ENCODE measurements around the gene IBSP. TPM values are rescaled to one million over a fixed set of nuclear protein-coding genes. Genes with fewer than 3 reads are reported as not detected.

Gene IBSP, protein sequence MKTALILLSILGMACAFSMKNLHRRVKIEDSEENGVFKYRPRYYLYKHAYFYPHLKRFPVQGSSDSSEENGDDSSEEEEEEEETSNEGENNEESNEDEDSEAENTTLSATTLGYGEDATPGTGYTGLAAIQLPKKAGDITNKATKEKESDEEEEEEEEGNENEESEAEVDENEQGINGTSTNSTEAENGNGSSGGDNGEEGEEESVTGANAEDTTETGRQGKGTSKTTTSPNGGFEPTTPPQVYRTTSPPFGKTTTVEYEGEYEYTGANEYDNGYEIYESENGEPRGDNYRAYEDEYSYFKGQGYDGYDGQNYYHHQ
- not detected in 2 replicates for total RNA-seq

DNA sequence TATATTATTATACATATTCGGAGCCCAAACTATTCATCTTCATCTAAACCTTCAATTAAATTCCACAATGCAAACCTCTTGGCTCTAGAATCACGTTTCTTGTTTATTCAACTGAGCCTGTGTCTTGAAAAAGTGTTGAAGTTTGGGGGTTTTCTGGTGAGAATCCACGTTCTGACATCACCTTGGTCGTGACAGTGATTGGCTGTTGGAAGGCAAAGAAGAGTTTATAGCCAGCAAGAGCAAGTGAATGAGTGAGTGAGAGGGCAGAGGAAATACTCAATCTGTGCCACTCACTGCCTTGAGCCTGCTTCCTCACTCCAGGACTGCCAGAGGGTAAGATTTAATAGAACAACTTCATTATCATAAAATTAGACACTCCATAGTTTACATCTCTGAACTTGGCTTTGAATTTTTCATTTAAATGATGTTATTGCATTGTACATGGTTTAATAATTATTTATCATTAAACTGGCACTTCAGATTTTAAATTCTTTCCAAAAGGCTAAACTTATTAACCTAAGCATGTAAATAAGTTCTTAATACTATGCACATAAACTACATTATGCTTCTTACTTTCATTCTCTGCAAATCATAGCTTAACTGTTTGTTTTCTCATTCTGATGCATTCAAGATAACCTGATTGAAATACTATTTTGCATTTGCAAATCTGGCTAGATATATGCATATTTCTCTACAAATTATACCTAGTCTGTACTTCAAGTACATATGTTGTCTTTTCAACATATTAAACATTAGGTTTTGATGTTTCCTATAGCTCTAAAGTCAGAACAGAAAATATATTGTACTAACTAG, at the start of gene IBSP:
IBSP (plus strand) TSS at position 254 of the 813 bp plus-strand sequence. CDS start 2,808 bp downstream, outside the sequence.
- no peak for DNase-seq (ENCODE audit: low read depth in 2 of 2)

DNA sequence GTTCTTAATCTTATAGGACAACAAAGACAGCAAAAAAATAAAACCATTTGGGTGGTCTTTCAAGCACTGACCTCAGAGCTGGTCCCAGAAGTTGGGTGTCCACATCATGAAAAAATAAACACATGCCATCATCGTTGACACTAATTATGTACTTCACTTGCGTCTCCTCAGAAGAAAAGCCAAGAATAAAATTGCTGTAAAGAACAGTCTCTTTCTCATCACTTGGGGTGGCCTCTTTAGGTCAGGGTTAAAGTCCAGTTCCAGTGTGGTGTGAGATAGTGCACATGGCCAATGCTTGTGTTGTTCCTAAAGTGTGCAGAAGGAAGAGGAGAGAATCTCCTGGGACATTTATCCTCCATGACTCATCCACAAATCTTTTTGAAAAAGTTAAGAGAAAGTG, 49.5 kb upstream of the IBSP start:
- no peak for DNase-seq (ENCODE audit: low read depth in 2 of 2)

DNA sequence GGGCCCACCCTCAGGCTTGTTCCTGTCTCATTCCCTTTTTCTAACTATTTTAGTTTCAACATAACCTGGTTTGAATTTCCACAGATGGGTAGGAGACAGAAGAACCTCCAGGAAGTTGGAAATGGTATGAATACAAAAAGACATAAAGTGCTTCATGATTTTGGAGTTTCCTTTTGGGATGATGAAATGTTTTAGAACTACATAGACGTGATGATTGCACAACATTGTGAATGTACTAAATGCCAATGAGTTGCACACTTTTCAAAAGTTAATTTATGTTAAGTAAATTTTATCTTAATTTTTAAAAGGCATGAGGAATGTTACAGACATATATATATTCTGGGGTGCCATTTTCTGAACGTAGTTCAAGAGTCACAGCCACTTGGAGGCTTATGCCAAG, 41.1 kb upstream of the IBSP start:
- DNase-seq (ENCODE audit: low read depth in 2 of 2), result no peak

DNA sequence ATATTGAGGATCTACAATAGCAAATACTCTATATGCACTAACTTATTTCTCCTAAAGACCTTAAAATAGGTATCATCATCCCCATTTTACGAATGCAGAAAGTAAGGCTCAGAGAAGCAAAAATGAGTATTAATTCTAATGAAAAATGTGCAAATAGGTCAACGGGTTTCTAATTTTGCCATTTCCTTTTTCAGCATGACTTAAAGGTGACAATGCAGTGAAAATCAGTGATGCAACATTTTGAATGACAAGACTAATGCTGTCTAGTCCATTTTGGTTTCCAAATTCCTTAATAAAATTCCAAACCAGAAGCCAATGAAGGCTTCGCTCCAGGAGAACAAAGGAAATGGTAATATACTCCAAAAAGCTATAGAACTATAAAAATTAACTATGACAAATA, 37.0 kb upstream of the IBSP start:
- no peak for DNase-seq (ENCODE audit: low read depth in 2 of 2)

DNA sequence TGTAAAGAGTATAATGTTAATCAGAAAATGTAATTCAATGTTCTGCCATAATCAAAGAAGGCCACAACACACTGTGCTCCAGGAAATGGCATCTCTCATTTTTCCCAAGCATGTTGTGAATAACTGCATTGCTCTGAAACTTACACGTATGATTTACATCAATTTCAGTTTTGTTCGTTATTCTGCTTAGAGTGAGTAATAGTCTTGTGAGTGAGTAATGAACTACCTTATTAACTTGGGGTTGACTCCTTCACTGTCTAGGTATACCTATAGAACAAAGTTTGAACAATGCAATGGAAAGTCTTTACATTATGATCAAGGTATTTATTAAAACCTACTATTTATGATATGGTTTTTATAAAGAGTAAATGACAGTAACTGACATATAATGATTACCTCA, 17.8 kb upstream of the IBSP start:
- no peak for DNase-seq (ENCODE audit: low read depth in 2 of 2)

DNA sequence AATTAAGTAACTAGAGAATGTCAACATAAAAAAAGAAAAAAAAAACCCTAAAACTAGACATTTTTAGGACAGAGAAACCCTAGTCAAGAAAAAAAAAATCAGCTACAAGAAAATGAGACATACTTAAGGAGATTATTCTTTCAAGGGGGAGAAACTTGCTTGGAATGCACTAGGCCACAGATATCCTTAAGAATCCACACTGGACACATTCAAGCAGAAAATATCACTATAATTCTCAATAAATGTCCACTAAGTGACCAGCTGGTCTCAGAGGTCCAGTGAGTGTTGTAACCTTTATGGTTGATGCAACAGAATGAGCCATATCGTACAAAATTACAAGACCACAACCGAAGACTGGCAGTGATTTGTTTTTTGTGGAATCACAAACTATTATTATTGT, 15.6 kb upstream of the IBSP start:
- DNase-seq (ENCODE audit: low read depth in 2 of 2), result no peak

DNA sequence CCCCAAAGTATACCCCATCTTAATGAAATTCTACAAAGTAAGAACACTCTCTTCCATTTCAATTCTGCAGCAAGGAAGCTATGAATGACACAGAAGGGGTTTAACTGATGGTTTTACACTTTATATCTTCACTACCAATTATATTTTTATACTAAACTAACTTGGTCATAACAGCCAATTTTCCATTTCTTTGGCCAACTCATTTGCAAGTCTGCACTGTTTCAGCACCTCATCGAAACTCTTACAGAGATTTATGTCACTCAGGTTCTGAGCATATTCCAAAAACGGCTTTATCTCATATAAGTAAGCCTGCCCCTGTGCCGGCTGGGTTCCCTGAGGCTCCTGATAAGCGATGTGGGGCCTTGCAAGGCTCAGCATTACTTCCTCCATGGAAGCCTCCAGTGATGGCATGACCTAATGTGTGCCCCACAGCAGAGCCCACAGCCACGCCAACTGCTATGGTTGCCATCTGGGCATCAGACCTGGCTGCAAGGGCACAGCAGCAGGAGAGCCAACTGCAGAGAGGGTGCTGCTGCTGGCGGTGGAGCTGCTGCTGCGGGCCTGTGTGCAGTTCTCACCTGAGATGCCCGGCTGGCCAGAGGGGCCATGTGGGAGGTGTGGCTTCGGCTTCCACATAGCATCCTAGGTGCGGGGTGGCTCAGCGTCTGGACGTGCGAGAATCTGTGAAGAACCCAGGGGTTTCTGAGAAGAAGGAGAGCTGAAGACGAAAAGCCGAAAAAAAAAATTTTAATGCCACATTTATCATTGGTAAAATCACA, 13.4 kb upstream of the IBSP start:
- no peak for DNase-seq (ENCODE audit: low read depth in 2 of 2)

DNA sequence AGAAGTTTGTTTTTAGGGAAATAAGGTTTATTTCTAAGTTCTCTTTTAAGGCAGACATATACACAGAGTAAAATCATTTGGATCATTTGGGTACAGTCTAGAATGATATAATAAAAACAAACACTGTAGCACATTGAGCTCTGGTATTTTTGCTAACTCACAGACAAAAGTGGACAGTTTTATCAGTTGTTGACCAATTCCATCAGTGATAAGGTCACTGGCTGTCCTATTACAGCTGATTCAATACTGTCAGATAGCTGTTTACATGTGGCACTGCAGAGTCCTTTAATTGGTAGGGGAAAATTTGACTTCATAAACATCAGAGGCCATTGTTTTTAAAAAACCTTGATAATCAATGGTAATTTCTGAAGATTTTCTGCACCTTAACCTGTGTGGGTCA, 3.5 kb downstream of the IBSP start:
- DNase-seq (ENCODE audit: low read depth in 2 of 2), result no peak

DNA sequence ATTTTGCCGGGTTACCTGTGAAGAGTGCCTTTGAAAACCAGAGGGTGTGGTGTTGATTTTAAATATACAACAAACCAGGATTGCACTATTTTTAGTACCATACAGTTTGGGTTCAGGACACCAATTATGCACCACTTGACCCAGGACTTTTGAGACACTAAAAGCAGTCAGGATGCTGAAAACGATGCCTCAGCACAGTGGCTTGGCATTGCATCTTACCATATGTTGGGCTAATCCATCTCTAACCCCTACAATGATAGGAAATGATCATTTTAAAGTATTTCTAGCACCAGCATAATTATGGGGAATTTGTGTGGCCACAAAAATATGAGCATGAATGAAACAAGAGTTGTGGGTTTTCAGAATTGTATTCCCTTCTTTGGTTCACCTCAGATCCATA, 4.1 kb downstream of the IBSP start:
- no peak for DNase-seq (ENCODE audit: low read depth in 2 of 2)

DNA sequence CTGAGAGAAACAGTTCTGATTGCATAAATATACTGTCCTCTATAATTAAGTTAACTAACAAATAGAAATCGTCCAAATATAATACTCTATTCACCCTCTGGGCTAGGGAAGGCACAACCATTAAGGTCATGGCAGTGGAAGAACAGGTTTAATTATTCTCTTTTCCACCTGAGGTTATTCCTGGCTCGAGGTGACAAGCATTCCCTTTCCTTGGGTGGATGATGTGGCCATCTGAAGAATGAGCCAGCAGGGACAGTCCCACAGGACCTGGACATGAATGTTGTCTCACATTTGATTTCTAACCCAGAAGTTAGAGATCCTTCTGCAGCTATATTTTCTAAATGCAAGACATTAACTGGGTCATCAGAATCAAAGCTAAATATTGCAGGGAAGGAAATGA, 5.5 kb downstream of the IBSP start:
- no peak for DNase-seq (ENCODE audit: low read depth in 2 of 2)

DNA sequence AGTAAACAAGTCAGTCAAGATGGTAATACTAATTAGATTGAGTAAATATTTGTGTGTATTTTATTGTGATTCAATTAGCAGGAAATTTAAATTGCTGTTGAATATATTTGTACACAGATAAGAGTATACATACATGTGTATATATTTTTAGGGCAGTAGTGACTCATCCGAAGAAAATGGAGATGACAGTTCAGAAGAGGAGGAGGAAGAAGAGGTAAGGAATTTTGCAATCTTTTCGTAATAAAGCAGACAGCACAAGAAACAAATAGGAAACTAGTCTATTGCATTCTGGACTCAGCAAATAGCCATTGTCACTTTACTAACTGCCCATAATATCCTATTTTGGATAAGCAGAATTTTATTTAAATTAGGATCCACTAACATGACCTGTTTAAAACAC, 6.6 kb downstream of the IBSP start:
- no peak for DNase-seq (ENCODE audit: low read depth in 2 of 2)

DNA sequence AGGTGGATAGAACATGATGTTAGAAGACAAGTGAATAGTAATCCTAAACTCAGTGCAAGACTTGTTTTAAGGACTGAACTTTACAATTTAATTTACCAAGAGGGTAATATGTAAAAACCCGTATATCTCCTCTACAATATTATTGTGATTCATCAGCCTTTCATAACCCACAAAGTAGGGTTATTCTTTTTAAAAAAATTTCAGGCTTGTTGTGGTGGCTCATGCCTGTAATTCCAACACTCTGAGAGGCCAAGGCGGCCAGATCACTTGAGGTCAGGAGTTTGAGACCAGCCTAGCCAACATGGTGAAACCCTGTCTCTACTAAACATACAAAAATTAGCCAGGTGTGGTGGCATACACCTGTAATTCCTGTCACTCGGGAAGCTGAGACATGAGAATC, 7.2 kb downstream of the IBSP start:
- no peak for DNase-seq (ENCODE audit: low read depth in 2 of 2)

DNA sequence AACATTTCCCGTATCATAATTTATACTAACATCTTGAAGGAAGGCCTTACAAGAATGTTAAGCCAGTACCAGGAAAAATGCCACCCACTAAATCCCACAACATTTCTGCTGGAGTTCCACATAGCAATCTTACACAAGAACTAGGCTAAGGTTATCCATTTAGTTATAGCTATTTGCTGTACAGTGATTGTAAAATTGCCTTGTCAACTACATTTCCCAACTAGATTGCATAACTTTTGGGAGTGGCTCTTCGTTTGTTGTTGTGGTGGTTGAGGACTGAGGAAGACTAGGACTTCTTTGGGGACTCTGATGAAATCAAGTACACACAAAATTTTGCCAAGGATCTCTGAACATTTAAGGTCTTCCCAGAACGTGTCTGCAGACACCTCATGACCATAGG, 8.0 kb downstream of the IBSP start:
- no peak for DNase-seq (ENCODE audit: low read depth in 2 of 2)

DNA sequence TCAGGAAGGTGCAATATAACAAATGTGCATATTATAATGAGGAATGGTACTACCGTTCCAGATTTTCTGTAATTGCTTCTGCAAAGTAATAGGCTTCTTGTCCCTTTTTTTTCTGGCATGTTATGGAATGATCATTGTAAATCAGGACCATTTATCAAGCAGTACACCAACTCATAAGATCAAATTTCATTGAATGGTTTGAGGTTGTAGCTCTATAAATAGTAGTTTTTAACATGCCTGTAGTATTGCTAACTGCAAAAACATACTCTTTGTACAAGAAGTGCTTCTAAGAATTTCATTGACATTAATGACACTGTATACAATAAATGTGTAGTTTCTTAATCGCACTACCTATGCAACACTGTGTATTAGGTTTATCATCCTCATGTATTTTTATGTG, 12.6 kb downstream of the IBSP start:
- no peak for DNase-seq (ENCODE audit: low read depth in 2 of 2)

DNA sequence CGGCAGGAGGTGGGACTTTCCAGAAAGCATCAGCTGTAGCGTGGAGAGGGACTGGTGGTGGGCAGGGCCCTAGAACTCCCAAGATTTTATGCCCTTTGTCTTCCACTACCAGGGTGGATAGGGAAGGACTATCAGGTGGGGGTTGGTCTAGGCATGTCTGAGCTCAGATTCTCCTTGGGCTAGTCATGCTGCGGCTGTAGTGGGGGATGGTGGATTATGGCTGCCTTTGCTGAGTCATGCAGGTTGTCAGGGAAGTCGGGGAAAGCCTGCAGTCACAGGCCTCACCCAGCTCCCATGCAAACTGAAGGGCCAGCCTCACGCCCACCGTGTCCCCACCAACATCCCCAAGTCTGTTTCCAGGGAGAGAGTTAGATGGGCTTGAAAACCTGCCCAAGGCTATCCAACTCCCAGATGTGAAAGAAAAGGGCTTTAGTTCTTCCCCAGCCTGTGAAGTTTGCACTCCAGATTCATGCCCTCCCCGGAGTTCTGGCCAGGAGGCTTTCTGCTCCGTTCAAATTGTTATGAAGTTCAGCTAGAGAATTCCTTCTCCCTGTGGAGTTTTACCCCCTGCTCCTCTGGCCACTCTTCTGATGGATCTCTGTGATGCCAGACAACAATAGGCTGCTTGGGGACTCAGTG, 20.0 kb downstream of the IBSP start:
- peak in 1 of 2 donors; percentile 18 for DNase-seq (ENCODE audit: low read depth in 2 of 2)

DNA sequence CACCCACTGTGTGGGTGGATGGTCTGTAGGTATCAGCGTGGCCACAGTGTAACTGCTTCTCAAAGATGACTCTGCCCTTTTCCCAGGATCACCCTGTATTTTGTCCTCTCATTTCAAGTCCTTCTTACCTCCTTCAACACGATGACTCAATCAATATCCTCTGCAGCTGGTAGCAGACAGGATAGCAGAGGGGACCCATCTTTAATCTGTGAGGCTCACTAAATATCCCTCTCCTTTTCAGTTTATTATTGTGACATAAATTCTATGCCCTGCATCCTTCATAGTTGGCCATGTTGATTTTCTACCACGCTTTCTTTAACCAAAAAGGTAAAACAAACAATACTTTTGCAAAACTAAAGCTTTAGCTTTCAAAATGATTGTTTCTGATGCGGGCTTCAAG, 23.8 kb downstream of the IBSP start:
- no peak for DNase-seq (ENCODE audit: low read depth in 2 of 2)

DNA sequence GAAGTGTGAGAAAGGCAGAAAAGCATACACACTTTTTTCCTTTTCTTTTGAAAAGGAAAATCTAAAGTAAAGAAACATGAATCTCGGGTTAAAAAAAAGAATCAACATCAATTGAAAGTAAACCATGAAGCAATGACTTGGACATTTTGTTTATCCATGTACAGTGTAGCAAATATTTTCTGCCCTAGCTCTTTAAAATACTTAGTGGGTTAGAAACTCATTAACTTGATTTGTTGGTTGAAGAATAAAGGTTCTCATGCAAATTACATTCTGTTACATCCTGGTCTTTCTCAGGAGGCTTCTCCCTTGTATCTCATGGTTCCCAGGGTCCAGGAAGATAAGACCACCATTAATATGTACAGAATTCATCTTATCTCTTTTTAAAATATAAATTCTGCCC, 24.4 kb downstream of the IBSP start:
- no peak for DNase-seq (ENCODE audit: low read depth in 2 of 2)

DNA sequence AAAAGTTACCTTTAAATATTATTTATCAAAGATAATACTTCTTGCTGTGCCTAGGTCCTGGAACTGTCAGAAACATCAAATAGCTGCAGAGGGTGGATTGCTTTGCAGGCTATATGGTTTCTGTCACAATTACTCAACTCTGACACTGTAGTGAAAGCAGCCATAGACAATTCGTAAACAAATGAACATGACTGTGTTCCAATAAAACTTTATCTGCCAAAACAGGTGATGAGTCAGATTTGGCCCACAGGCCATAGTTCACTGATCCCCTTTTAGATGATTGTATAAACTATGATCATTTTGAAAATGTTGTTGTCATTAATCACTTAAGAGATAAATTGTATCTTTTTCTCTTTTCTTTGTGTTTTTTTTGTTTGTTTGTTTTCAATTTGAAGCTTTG, 25.0 kb downstream of the IBSP start:
- no peak for DNase-seq (ENCODE audit: low read depth in 2 of 2)

DNA sequence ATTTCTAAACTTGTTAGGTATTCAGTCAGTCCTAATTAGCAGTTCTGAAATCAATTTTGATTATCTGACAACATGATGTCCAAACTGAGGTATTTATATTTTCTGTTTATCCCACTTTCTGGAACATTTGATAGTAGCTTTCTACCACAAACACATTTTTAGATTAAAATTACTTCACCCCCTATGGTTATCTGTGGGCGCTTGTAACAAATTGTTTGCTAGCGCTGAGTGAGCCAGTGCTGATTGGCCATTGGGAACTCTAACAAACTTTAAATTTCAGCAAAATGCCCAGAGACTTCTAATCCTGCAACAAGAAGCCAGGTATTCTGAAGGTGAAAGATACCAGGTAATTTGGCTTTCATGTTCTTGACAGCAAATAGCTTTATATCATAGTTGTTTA, 33.3 kb downstream of the IBSP start, which contains the start of gene MEPE:
MEPE (plus strand) TSS at position 301 of the 400 bp plus-strand sequence. CDS start 1,746 bp downstream, outside the sequence.
- no peak for DNase-seq (ENCODE audit: low read depth in 2 of 2)

DNA sequence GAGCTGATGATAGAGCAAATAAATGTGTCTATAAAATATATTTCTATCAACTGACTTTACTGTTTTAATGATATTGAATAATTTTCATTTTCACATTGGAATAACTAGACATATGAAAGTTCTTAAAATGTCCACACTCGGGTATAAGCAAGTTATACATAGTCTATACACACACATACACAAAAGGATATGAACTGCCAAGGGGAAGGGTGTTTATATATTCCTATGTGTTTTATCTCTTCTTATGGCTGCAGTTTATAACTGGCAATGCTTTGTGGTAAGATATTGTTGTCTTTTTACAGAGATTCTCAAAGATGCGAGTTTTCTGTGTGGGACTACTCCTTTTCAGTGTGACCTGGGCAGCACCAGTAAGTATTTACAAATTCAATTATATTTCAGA, 35.0 kb downstream of the IBSP start:
- DNase-seq (ENCODE audit: low read depth in 2 of 2), result no peak

DNA sequence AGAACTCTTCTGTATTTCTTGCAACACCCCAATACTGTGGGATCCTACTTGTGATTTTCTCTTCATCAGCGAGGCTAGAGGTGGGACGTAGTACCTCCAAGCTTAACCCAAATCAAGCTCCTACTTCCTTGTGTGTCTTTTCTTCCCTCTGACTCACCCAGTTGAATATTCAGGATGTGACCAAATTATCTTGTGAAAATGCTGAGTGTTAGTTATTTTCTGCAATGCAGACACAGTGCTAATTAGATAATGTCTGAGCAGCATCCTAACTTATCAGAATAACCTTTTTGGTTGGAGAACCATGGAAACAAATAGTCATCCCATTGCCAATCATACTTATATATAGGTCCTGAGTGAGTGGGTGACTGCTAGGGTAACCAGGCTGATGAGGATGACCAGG, 35.8 kb downstream of the IBSP start:
- no peak for DNase-seq (ENCODE audit: low read depth in 2 of 2)

DNA sequence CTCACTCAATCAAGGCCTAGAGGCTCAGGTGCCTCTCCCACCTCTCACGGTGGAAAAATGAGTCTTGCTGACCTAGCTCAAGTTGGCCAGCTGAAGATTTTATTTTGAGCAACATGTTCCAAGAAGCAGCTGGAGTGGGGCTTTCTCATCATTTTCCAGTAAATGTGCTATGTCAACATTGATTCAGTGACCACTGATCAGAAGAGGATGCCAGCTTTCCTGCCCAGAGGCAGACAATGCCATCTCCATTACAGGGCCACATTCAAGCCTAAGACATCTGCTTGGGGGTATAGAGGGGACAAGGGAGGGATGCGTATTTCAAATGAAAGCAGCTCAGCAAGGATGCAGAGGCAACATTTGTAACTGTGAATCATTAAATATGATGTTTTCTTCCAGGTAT, 36.4 kb downstream of the IBSP start:
- DNase-seq (ENCODE audit: low read depth in 2 of 2), result no peak

Data from dermis microvascular lymphatic vessel endothelial cell (primary cell).